Spinal cord (tissue), 10 donors: ENCODE data around the gene PDE6B. TPM values are rescaled to one million over a fixed set of nuclear protein-coding genes. Genes with fewer than 3 reads are reported as not detected.
"Not testable (repeated sequence)": the region's sequence is repeated elsewhere in the genome, so short reads cannot be mapped to it uniquely, and the experiment has no call there.

Experiments used
- DNase-seq, 6 donors: peaks; one replicate each; pipeline versions ENCODE4 v3.0.0 to v3.0.0-alpha.2; 2013 to 2015; ENCODE audit warnings: low spot score in 6 of 6, low read depth in 4 of 6
- H3K27ac ChIP-seq: one replicate; pipeline ENCODE4 v1.5.1; 2013; ENCODE audit warnings: low read depth, low read length, control low read depth
- H3K27me3 ChIP-seq: one replicate; pipeline ENCODE4 v1.6.1; 2013; ENCODE audit warnings: low read length; ENCODE audit not compliant: control insufficient read depth, insufficient read depth
- H3K36me3 ChIP-seq: one replicate; pipeline ENCODE4 v1.6.1; 2013; ENCODE audit warnings: low read length; ENCODE audit not compliant: control insufficient read depth, insufficient read depth
- H3K4me1 ChIP-seq: one replicate; pipeline ENCODE4 v1.6.1; 2013; ENCODE audit warnings: low read length; ENCODE audit not compliant: control insufficient read depth, insufficient read depth
- H3K4me3 ChIP-seq: one replicate; pipeline ENCODE4 v1.5.1; 2013; ENCODE audit warnings: low read depth, low read length, control low read depth
- H3K9me3 ChIP-seq: one replicate; pipeline ENCODE4 v1.6.1; 2013; ENCODE audit warnings: low read length; ENCODE audit not compliant: control insufficient read depth, insufficient read depth
- WGBS: methylation state at CpG from one replicate; pipeline ENCODE4 v1.1.5; 2013; ENCODE audit warnings: missing lambda C conversion rate; ENCODE audit not compliant: insufficient coverage; 5-methylcytosine and 5-hydroxymethylcytosine counted together
- polyA plus RNA-seq, 2 donors: library from polyadenylated mRNA; unstranded; fragments of 120-200 nt; gene quantifications; one replicate each; pipeline ENCODE4 v1.2.1, GENCODE V29; 2013; ENCODE audit not compliant: insufficient read length in 2 of 2
- total RNA-seq, 2 donors: library from RNA; depleted of rRNA in 1 of 2; stranded (reverse); fragments of 120-200 nt in 1 of 2; fragments of >200 nt in 1 of 2; gene quantifications; one replicate each; pipeline versions ENCODE4 v1.2.3 to v1.2.4, GENCODE V29; 2013 to 2014
- donor health status: healthy.

The PDE6B gene
- total and polyA plus RNA-seq, 4 donors: 16.8 to 24.1 (median 19.7) TPM

GRCh38 chr4:581753-582361 lies 43.5 kb upstream of the PDE6B start:
- Histone ChIP-seq H3K27me3 (peaks cover 27% of the 10 kb centered on the region), H3K4me1 (peaks cover 27% of the 10 kb centered on the region), H3K27ac (no peak overlapping the region), H3K9me3 (peaks cover 3% of the 10 kb centered on the region), H3K36me3 (peaks cover 5% of the 10 kb centered on the region), H3K4me3 (no peak overlapping the region)
- no peak for DNase-seq
- WGBS: 85% methylated on average over 2 of the region's 9 CpGs

GRCh38 chr4:583820-584219 lies 41.6 kb upstream of the PDE6B start:
- WGBS: no CpG with 5 or more reads among the region's 2 CpGs
- peaks cover 8% of the 10 kb centered on the region for H3K36me3 ChIP-seq
- no peak overlapping the region for H3K27ac ChIP-seq
- peaks cover 11% of the 10 kb centered on the region for H3K4me1 ChIP-seq
- H3K27me3 ChIP-seq: peaks cover 10% of the 10 kb centered on the region
- H3K4me3 ChIP-seq: no peak overlapping the region
- peaks cover 3% of the 10 kb centered on the region for H3K9me3 ChIP-seq
- DNase-seq: no peak

- WGBS: 82% methylated on average over 25 of the region's 25 CpGs
- Histone ChIP-seq H3K27me3 (no peaks in the 10 kb centered on the region), H3K27ac (no peak overlapping the region), H3K36me3 (peaks cover 15% of the 10 kb centered on the region), H3K4me3 (no peak overlapping the region), H3K4me1 (no peaks in the 10 kb centered on the region), H3K9me3 (peaks cover 3% of the 10 kb centered on the region)
- no peak for DNase-seq
These were observed 37.6 kb upstream of the PDE6B start for GRCh38 chr4:587671-588350.

- H3K27me3 ChIP-seq: no peaks in the 10 kb centered on the region
- no peak overlapping the region for H3K4me3 ChIP-seq
- WGBS: 84% methylated on average over 34 of the region's 36 CpGs
- H3K27ac ChIP-seq: no peak overlapping the region
- no peak for DNase-seq
- no peaks in the 10 kb centered on the region for H3K4me1 ChIP-seq
- H3K36me3 ChIP-seq: peaks cover 15% of the 10 kb centered on the region
- H3K9me3 ChIP-seq: peaks cover 3% of the 10 kb centered on the region
These were observed 37.0 kb upstream of the PDE6B start for GRCh38 chr4:588351-588849.

- 89% methylated on average over 14 of the region's 16 CpGs for WGBS
- H3K27ac ChIP-seq: no peak overlapping the region
- H3K4me1 ChIP-seq: no peaks in the 10 kb centered on the region
- peaks cover 15% of the 10 kb centered on the region for H3K36me3 ChIP-seq
- no peak overlapping the region for H3K4me3 ChIP-seq
- no peak for DNase-seq
- H3K27me3 ChIP-seq: no peaks in the 10 kb centered on the region
- H3K9me3 ChIP-seq: no peaks in the 10 kb centered on the region
These were observed 36.0 kb upstream of the PDE6B start for GRCh38 chr4:589219-589963.

- no peak for DNase-seq
- H3K27ac ChIP-seq: no peak overlapping the region
- H3K4me1 ChIP-seq: no peaks in the 10 kb centered on the region
- H3K27me3 ChIP-seq: no peaks in the 10 kb centered on the region
- H3K9me3 ChIP-seq: no peaks in the 10 kb centered on the region
- peaks cover 15% of the 10 kb centered on the region for H3K36me3 ChIP-seq
- 95% methylated on average over 6 of the region's 12 CpGs for WGBS
- no peak overlapping the region for H3K4me3 ChIP-seq
These were observed 35.0 kb upstream of the PDE6B start for GRCh38 chr4:590313-590841.

- not testable (repeated sequence) for H3K27me3 ChIP-seq, H3K27ac ChIP-seq, DNase-seq, H3K4me3 ChIP-seq, H3K9me3 ChIP-seq, H3K4me1 ChIP-seq
- H3K36me3 ChIP-seq: peaks cover 15% of the 10 kb centered on the region
- WGBS: 86% methylated on average over 7 of the region's 13 CpGs
These were observed 33.2 kb upstream of the PDE6B start for GRCh38 chr4:592178-592577.

GRCh38 chr4:592825-593520 lies 32.4 kb upstream of the PDE6B start:
- 68% methylated on average over 2 of the region's 5 CpGs for WGBS
- H3K4me3 ChIP-seq: no peak overlapping the region
- no peaks in the 10 kb centered on the region for H3K27me3 ChIP-seq

GRCh38 chr4:598925-599324 lies 26.4 kb upstream of the PDE6B start:
- Histone ChIP-seq H3K9me3 (no peaks in the 10 kb centered on the region), H3K4me1 (peaks cover 5% of the 10 kb centered on the region), H3K27ac (no peak overlapping the region), H3K36me3 (no peaks in the 10 kb centered on the region), H3K27me3 (no peaks in the 10 kb centered on the region), H3K4me3 (no peak overlapping the region)
- no peak for DNase-seq
- WGBS: 80% methylated on average over 1 of the region's 3 CpGs

More at GRCh38 chr4:592825-593520, 32.4 kb upstream of the PDE6B start:
- Histone ChIP-seq H3K9me3 (no peaks in the 10 kb centered on the region), H3K4me1 (no peaks in the 10 kb centered on the region), H3K36me3 (peaks cover 14% of the 10 kb centered on the region), H3K27ac (no peak overlapping the region)
- DNase-seq: no peak
